HepG2 (cell line): ENCODE data around the gene IGFBP6. TPM values are rescaled to one million over a fixed set of nuclear protein-coding genes. Genes with fewer than 3 reads are reported as not detected.

Experiments
- AKNA ChIP-seq: sonication (generic); formaldehyde crosslinking; IDR thresholded peaks from 2 replicates; pipeline ENCODE4 v1.4.0; 2020; ENCODE audit warnings: missing genetic modification reagents, borderline replicate concordance
- BATF2 ChIP-seq: sonication (generic); formaldehyde crosslinking; IDR thresholded peaks from 2 replicates; pipeline ENCODE4 v1.8.0; 2022; ENCODE audit warnings: mild to moderate bottlenecking, missing genetic modification reagents, moderate library complexity
- CREBL2 ChIP-seq: sonication (generic); formaldehyde crosslinking; IDR thresholded peaks from 2 replicates; pipeline ENCODE4 v1.8.1; 2023; ENCODE audit warnings: missing genetic modification reagents, mild to moderate bottlenecking, borderline replicate concordance
- CREM ChIP-seq, 2 experiments: sonication (generic) in 1 of 2; formaldehyde crosslinking in 1 of 2; IDR thresholded peaks; 2 replicates each; pipeline versions ENCODE4 v1.4.0 to v1.6.1; 2016 to 2020; ENCODE audit warnings: antibody characterized with exemption in 1 of 2, mild to moderate bottlenecking in 1 of 2, missing genetic modification reagents in 1 of 2
- EED ChIP-seq: sonication (generic); formaldehyde crosslinking; IDR thresholded peaks from 2 replicates; pipeline ENCODE4 v1.5.0; 2020; ENCODE audit warnings: mild to moderate bottlenecking, missing genetic modification reagents
- KMT2B ChIP-seq: IDR thresholded peaks from 2 replicates; pipeline ENCODE4 v1.6.1; 2016; ENCODE audit warnings: missing genetic modification reagents, missing compliant biosample characterization
- MZF1 ChIP-seq: sonication (generic); formaldehyde crosslinking; IDR thresholded peaks from 2 replicates; pipeline ENCODE4 v1.8.1; 2023; ENCODE audit warnings: mild to moderate bottlenecking, missing genetic modification reagents, borderline replicate concordance
- NR3C1 ChIP-seq: sonication (generic); formaldehyde crosslinking; IDR thresholded peaks from 2 replicates; pipeline ENCODE4 v1.4.0; 2020; ENCODE audit warnings: missing genetic modification reagents
- PHF21A ChIP-seq: sonication (generic); formaldehyde crosslinking; IDR thresholded peaks from 2 replicates; pipeline ENCODE4 v1.5.0; 2020; ENCODE audit warnings: mild to moderate bottlenecking, missing genetic modification reagents
- RBAK ChIP-seq: sonication (generic); formaldehyde crosslinking; IDR thresholded peaks from 2 replicates; pipeline ENCODE4 v1.5.1; 2020; ENCODE audit warnings: mild to moderate bottlenecking, missing genetic modification reagents
- RNF219 ChIP-seq: sonication (generic); formaldehyde crosslinking; IDR thresholded peaks from 2 replicates; pipeline ENCODE4 v1.5.0; 2020; ENCODE audit warnings: mild to moderate bottlenecking, missing genetic modification reagents
- SMAD3 ChIP-seq: sonication (generic); formaldehyde crosslinking; IDR thresholded peaks from 2 replicates; pipeline ENCODE4 v1.4.0; 2020; ENCODE audit warnings: missing genetic modification reagents
- TAF1 ChIP-seq: sonication (generic); formaldehyde crosslinking; IDR thresholded peaks from 2 replicates; pipeline ENCODE4 v1.4.0; 2020; ENCODE audit warnings: missing genetic modification reagents
- TRIM22 ChIP-seq: fragments of 450-650 bp; IDR thresholded peaks from 2 replicates; pipeline ENCODE4 v1.6.1; 2017
- ZBTB7B ChIP-seq: sonication (generic); formaldehyde crosslinking; IDR thresholded peaks from 2 replicates; pipeline ENCODE4 v1.4.0; 2020; ENCODE audit warnings: missing genetic modification reagents
- ZNF30 ChIP-seq: sonication (generic); formaldehyde crosslinking; IDR thresholded peaks from 2 replicates; pipeline ENCODE4 v1.5.0; 2020; ENCODE audit warnings: mild to moderate bottlenecking, missing genetic modification reagents
- ZNF619 ChIP-seq: sonication (generic); formaldehyde crosslinking; IDR thresholded peaks from 2 replicates; pipeline ENCODE4 v1.4.0; 2020; ENCODE audit warnings: mild to moderate bottlenecking, missing genetic modification reagents
- ZNF644 ChIP-seq: IDR thresholded peaks from 2 replicates; pipeline ENCODE4 v1.6.1; 2016; ENCODE audit warnings: low read depth
- ZNF672 ChIP-seq: sonication (generic); formaldehyde crosslinking; IDR thresholded peaks from 2 replicates; pipeline ENCODE4 v1.8.1; 2022; ENCODE audit warnings: missing genetic modification reagents
- ZNF775 ChIP-seq: sonication (generic); formaldehyde crosslinking; IDR thresholded peaks from 2 replicates; pipeline ENCODE4 v1.4.0; 2020; ENCODE audit warnings: missing genetic modification reagents, mild to moderate bottlenecking, moderate library complexity, borderline replicate concordance
- ZNF841 ChIP-seq: sonication (generic); formaldehyde crosslinking; IDR thresholded peaks from 2 replicates; pipeline ENCODE4 v1.8.1; 2023; ENCODE audit warnings: missing genetic modification reagents, borderline replicate concordance
- polyA plus RNA-seq, 8 experiments: library from polyadenylated mRNA; depleted of rRNA in 3 of 8; stranded (reverse) in 7 of 8; unstranded in 1 of 8; fragments of >200 nt; fragmentation: Illumina TruSeq in 4 of 8; extraction: Trizol in 4 of 8; gene quantifications; 2 replicates each; pipeline versions ENCODE4 v1.2.1 to v1.2.3, GENCODE V29; 2011 to 2016; ENCODE audit warnings: low read depth in 4 of 8, missing spikeins in 1 of 8, mixed read lengths in 1 of 8; ENCODE audit not compliant: insufficient read depth in 1 of 8
- total RNA-seq, 5 experiments: library from RNA; depleted of rRNA; stranded (reverse); fragments of >200 nt; fragmentation: Illumina TruSeq; extraction: Trizol; gene quantifications; 2 replicates each; pipeline ENCODE4 v1.2.3, GENCODE V29; 2016; ENCODE audit warnings: low read depth in 1 of 5

IGFBP6 gene
- total and polyA plus RNA-seq, 2 of the 13 experiments (the other 11 are each of a cell fraction or from before 2014, with no cell fraction given): 3.9 to 25.2 TPM

GRCh38 chr12:53061404-53062010 lies 36.0 kb upstream of the IGFBP6 start (continued):
- TF ChIP-seq CREM (IDR thresholded peaks at IDR 0.05) (peak; percentile 48; the same call in 1 of the 2 replicates), CREM (CRISPR knock-in tag; IDR thresholded peaks at IDR 0.05) (no peak), MZF1 (CRISPR knock-in tag) (no peak), ZNF672 (CRISPR knock-in tag) (no peak), TAF1 (no peak), RBAK (CRISPR knock-in tag) (no peak), RNF219 (CRISPR knock-in tag) (0 out of 2 replicates have a peak, but pooled peaks have one; percentile 67), PHF21A (CRISPR knock-in tag) (peak; percentile 22; the same call in 1 of the 2 replicates), ZBTB7B (CRISPR knock-in tag) (no peak), ZNF30 (CRISPR knock-in tag) (no peak), SMAD3 (CRISPR knock-in tag) (0 out of 2 replicates have a peak, but pooled peaks have one; percentile 34), TRIM22 (no peak), KMT2B (CRISPR knock-in tag) (peak; percentile 33; the same call in 1 of the 2 replicates), NR3C1 (CRISPR knock-in tag) (no peak), AKNA (CRISPR knock-in tag) (no peak), BATF2 (CRISPR knock-in tag) (no peak), ZNF841 (CRISPR knock-in tag) (no peak), EED (CRISPR knock-in tag) (no peak), CREBL2 (CRISPR knock-in tag) (no peak), ZNF644 (CRISPR knock-in tag) (0 out of 2 replicates have a peak, but pooled peaks have one; percentile 32), ZNF619 (CRISPR knock-in tag) (0 out of 2 replicates have a peak, but pooled peaks have one; percentile 3), ZNF775 (CRISPR knock-in tag) (no peak)
